PFSK-1 (cell line): ENCODE measurements around the gene PPP1R14B.

ENCODE experiments used
- FOXP2 ChIP-seq: optimal IDR thresholded peaks from 2 replicates; pipeline ENCODE3; 2011; ENCODE audit warnings: borderline replicate concordance, control low read depth, inconsistent platforms; ENCODE audit not compliant: insufficient read depth; ENCODE audit errors: extremely low read length, extremely low read depth
- POLR2AphosphoS5 ChIP-seq: IDR thresholded peaks from 2 replicates; pipeline ENCODE4 v1.6.1; 2012; ENCODE audit warnings: low read depth, mild to moderate bottlenecking, control low read depth, low read length, moderate library complexity
- SIN3A ChIP-seq: IDR thresholded peaks from 2 replicates; pipeline ENCODE4 v1.6.1; 2012; ENCODE audit warnings: mild to moderate bottlenecking, low read length, moderate library complexity, borderline replicate concordance; ENCODE audit not compliant: insufficient read depth
- TF ChIP-seq, protein P1 (sequence below), 2 experiments: IDR thresholded peaks; 2 replicates each; pipeline versions ENCODE4 v1.6.1 to v1.8.0; 2011 to 2012; ENCODE audit warnings: low read depth in 2 of 2, low read length in 2 of 2, control low read depth in 1 of 2, inconsistent platforms in 1 of 2, mild to moderate bottlenecking in 1 of 2, moderate library complexity in 1 of 2; ENCODE audit not compliant: insufficient read depth in 1 of 2

DNA sequence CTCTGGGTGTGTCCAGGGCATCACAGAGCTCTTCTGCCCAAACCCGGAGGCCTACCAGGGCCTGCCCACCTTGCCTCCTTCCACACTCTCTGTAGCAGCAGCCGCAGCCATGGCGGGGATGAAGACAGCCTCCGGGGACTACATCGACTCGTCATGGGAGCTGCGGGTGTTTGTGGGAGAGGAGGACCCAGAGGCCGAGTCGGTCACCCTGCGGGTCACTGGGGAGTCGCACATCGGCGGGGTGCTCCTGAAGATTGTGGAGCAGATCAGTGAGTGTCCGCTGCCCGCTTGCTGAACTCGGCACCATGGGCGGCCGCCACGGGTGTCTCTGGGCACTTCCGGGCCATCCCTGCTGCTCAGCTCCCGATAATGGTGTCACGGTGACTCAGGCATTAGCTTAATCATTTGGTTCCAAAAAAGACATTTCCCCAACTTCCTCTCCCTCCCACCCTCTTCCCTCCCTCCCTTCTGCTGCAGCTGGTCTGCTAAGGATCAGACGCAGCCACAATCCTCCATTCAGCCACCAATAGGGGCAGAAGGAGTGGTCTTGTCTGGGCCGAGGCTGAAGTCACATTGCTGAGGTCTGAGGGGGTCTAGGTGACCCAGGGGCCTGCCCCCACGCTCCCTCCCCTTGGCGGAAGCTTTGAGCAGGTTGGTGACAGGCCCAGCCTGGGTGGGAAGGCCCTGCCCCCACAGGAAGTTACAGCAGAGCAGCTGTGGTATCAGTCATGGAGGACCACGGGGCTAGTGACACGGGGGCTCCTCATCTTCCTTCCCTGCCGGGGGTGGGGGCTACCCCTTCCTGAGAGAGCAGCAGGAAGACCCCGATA lies 39.3 kb downstream of the PPP1R14B start:
- TF ChIP-seq SIN3A (no peak), POLR2AphosphoS5 (no peak; the same call in 1 of the 2 replicates), FOXP2 (peak; percentile 79)
- TF ChIP-seq, protein P1, sequence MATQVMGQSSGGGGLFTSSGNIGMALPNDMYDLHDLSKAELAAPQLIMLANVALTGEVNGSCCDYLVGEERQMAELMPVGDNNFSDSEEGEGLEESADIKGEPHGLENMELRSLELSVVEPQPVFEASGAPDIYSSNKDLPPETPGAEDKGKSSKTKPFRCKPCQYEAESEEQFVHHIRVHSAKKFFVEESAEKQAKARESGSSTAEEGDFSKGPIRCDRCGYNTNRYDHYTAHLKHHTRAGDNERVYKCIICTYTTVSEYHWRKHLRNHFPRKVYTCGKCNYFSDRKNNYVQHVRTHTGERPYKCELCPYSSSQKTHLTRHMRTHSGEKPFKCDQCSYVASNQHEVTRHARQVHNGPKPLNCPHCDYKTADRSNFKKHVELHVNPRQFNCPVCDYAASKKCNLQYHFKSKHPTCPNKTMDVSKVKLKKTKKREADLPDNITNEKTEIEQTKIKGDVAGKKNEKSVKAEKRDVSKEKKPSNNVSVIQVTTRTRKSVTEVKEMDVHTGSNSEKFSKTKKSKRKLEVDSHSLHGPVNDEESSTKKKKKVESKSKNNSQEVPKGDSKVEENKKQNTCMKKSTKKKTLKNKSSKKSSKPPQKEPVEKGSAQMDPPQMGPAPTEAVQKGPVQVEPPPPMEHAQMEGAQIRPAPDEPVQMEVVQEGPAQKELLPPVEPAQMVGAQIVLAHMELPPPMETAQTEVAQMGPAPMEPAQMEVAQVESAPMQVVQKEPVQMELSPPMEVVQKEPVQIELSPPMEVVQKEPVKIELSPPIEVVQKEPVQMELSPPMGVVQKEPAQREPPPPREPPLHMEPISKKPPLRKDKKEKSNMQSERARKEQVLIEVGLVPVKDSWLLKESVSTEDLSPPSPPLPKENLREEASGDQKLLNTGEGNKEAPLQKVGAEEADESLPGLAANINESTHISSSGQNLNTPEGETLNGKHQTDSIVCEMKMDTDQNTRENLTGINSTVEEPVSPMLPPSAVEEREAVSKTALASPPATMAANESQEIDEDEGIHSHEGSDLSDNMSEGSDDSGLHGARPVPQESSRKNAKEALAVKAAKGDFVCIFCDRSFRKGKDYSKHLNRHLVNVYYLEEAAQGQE (IDR thresholded peaks at IDR 0.05; ENCODE audit: insufficient read depth in 1 of 2, low read depth in 2 of 2, low read length in 2 of 2), result peak in 1 of 2 experiments; percentile 39; a peak in 1 of 4 replicates
